Inflammatory macrophage (primary cell): Measurements from ENCODE around the gene IGSF21.
"Not testable (repeated sequence)": the region's sequence is repeated elsewhere in the genome, so short reads cannot be mapped to it uniquely, and the experiment has no call there.

ENCODE experiments used
- DNase-seq, 2 donors: peaks; one replicate each; pipeline ENCODE4 v3.0.0-alpha.2; 2020 to 2022

The IGSF21 gene

GRCh38 chr1:18340158-18340764 is 232.7 kb downstream of the IGSF21 start:
- no peak for DNase-seq

- no peak for DNase-seq
These were observed 233.2 kb downstream of the IGSF21 start for GRCh38 chr1:18340787-18341186.

GRCh38 chr1:18341291-18342069 is 233.9 kb downstream of the IGSF21 start:
- no peak for DNase-seq

GRCh38 chr1:18342744-18343143 is 235.1 kb downstream of the IGSF21 start:
- no peak for DNase-seq

- DNase-seq, result no peak
These were observed 236.0 kb downstream of the IGSF21 start for GRCh38 chr1:18343581-18343980.

- DNase-seq, result no peak
These were observed 237.2 kb downstream of the IGSF21 start for GRCh38 chr1:18344755-18345154.

- no peak for DNase-seq
These were observed 240.0 kb downstream of the IGSF21 start for GRCh38 chr1:18347559-18347958.

DNA sequence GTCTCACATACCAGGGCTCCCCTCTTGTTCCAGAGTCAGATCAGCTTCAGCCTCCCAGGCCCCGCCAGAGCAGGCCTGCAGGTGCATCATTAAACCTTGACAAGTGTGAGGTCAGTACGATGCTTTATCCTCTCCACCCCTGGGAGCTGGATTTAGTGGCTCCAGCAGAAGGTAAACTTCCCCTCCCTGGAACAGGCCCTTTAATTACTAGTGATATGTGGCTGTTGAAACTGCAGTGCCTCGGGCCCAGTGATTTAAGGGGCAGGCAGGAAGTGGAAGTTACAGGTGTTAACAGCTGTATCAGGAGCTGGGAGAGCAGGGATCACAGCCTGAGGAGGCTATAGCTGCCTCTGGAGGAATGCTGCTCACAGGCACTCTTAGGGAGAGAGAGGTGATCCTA is 240.8 kb downstream of the IGSF21 start:
- no peak for DNase-seq

- DNase-seq, result no peak
These were observed 243.1 kb downstream of the IGSF21 start for GRCh38 chr1:18350747-18351146.

DNA sequence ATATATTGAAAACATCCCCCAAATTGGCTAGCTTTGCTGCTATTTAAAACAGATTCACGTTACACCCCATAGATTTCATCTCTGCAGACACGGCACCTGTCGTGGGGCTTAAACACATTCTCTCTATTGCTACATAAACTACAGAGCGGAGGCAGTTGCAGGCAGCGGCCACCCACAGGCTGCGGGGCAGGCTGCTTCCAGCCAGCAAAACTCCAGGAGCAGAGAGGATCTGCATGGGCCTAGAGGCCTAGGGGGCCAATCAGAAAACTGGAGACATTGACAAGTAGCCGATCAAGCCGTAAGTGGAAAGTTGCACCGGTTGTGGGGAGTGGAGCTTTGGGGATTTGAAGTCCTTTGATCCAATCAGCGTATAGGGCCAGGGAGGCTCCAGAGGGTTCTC is 244.1 kb downstream of the IGSF21 start:
- no peak for DNase-seq

GRCh38 chr1:18352636-18353265 is 245.2 kb downstream of the IGSF21 start:
- DNase-seq, result no peak

DNA sequence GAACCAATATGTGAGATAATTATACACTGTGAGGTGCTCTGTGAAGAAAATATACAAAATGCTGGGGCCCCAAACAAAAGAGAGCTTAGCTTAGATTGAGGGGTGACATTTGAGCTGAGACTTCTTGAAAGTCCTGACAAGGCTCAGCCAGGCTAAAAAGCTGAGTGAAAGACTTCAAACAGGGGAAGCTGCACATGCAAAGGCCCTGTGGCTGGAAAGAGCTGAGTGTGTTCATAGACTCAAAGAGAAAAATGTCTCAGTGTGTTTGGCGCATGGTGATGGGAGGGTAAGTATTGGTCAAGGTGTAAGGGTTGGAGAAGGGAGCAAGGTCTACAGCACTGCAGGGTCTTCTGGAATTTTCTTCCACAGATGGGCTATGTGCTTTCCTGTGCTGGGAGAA is 245.9 kb downstream of the IGSF21 start:
- DNase-seq, result no peak

DNA sequence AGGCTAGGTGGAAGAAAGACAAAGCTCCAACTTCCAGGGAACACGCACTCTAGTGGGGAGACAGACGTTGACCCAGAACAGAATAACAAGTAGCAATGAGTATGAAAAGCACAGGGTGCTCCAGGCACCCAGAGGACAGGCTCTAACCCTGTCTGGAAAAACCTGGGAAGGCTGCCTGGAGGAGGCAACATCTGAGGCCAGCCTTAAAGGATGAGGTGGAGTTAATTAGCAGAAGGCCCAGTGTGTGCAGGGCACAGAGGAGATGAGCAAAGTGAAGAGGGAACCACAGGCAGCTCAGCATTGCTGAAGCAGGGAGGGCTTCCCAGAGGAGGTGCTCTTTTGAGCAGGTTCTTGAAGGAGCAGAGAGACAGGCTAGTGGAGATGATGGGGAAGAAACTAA is 246.4 kb downstream of the IGSF21 start:
- DNase-seq, result no peak

- no peak for DNase-seq
These were observed 247.0 kb downstream of the IGSF21 start for GRCh38 chr1:18354612-18355011.

DNA sequence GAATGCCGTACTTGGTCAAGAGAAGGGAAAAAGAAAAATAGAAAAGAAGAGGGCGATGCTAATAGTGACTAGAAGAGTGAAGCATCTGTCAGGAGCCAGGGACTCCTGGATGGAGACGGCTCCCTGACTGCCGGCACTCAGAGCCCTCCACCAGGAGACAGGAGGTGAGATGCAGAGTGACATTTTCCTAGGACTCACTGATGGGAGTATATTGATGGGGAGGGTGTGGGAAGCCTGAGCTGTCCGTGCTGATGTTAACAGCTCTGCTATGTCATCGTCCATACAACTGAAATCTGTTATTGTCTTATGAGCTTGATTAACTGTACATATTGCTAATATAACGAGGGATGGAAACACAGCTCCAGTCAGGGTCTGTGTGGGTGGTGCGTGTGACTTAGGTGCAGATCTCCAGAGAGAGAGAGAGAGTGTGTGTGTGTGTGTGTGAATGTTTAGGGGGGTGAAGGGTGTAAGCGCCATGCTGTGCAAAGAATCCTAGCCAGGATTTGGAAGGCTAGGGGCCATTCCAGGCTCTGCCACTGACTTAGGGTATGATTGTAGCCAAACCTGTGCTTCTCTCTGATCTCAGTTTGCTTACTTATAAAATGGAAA is 250.1 kb downstream of the IGSF21 start:
- no peak for DNase-seq

DNA sequence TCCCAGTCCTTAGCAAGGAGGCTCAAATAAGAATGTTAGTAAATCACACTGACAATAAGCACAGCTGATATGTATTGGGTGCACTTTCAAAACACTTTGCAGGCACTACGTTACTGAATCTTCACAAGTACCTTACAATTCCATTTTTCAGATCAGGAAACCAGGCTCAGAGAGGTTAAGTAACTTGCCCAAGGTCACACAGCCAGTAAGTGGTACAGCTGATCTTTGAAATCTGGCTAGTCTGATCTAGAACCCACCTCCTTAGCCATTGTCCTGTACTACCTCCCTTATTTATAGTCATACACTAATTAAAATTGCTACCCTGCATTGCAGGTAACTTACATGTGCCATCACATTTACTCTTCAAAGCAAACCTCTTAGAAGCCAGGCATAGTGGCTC is 251.0 kb downstream of the IGSF21 start:
- DNase-seq, result no peak

DNA sequence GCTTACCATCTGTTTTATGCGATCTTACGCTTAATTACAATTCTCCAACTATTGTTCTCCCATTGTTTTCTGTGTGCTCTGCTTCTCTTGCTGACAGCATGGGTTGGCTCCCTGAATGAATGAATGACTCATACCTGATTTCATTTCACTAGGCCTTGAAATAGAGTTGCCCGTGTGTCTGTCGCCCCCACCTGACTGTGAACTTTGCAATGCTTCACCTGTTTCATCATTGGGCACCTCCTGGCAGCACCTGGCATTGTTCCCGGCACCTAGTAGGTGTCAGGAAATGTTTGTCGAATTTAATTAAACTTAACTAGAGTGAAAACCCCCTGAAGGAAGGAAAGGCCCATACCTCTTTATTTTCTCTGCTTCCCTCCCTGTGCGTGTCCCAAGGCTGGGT is 252.7 kb downstream of the IGSF21 start:
- DNase-seq, result no peak

DNA sequence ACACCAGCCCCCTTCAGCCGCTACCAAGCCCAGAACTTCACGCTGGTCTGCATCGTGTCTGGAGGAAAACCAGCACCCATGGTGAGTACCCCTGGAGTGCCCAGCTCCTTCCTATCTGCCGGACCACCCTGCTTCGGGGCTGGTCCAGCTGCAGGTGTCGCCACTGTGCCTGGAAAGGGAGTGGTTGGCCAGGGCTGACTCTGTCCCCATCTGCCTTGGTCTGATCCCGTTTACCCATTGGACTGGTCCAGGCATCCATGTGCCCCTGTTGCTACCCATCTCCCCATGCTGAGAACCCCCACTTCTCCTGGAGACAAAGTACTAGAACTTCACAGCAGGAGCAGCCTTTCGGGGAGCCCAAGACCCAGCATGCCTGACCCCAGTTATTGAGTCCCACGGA is 254.6 kb downstream of the IGSF21 start:
- no peak for DNase-seq

DNA sequence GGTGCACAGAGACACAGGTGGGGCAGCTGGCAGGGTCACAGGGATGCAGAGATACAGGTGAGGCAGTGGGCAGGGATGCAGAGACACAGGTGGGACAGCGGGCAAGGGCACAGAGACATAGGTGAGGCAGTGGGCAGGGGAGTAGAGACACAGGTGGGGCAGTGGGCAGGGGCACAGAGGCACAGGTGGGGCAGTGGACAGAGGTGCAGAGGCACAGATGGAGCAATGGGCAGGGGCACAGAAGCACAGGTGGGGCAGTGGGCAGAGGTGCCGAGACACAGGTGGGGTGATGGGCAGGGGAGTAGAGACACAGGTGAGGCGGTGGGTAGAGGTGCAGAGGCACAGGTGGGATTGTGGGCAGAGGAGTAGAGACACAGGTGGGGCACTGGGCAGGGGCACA is 255.8 kb downstream of the IGSF21 start:
- no peak for DNase-seq

DNA sequence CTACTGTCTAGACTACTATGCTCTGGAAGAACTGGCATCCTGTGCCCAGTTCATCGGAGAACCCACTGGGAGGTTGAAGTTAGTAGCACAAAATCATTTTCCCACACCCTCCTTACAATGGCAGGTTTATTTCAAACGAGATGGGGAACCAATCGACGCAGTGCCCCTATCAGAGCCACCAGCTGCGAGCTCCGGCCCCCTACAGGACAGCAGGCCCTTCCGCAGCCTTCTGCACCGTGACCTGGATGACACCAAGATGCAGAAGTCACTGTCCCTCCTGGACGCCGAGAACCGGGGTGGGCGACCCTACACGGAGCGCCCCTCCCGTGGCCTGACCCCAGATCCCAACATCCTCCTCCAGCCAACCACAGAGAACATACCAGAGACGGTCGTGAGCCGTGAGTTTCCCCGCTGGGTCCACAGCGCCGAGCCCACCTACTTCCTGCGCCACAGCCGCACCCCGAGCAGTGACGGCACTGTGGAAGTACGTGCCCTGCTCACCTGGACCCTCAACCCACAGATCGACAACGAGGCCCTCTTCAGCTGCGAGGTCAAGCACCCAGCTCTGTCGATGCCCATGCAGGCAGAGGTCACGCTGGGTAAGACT is 257.6 kb downstream of the IGSF21 start:
- no peak for DNase-seq

- not testable (repeated sequence) for DNase-seq
These were observed 264.9 kb downstream of the IGSF21 start for GRCh38 chr1:18372505-18372904.

DNA sequence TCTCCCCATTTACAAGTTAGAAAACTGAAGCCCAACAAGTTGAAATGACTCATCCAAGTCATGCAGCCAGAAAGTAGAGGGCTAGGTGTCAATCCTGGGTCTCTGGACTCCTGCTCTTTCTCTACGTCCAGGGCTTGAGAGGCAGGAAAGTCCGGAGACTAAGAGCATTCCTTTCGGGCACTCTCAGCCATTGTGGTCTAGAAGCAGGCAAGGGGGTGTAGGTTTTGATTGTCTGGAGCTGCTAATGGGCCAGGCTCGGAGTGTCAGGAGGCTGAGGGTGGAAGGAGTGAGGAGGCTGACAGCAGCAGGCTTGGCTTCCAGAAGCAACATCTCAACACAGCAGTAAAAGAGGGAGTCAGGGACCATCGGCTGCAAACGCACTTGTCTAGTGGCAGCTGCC is 265.6 kb downstream of the IGSF21 start:
- DNase-seq, result no peak

- no peak for DNase-seq
These were observed 266.4 kb downstream of the IGSF21 start for GRCh38 chr1:18373882-18374493.
